ENCODE data around the gene CTIF.

DNA sequence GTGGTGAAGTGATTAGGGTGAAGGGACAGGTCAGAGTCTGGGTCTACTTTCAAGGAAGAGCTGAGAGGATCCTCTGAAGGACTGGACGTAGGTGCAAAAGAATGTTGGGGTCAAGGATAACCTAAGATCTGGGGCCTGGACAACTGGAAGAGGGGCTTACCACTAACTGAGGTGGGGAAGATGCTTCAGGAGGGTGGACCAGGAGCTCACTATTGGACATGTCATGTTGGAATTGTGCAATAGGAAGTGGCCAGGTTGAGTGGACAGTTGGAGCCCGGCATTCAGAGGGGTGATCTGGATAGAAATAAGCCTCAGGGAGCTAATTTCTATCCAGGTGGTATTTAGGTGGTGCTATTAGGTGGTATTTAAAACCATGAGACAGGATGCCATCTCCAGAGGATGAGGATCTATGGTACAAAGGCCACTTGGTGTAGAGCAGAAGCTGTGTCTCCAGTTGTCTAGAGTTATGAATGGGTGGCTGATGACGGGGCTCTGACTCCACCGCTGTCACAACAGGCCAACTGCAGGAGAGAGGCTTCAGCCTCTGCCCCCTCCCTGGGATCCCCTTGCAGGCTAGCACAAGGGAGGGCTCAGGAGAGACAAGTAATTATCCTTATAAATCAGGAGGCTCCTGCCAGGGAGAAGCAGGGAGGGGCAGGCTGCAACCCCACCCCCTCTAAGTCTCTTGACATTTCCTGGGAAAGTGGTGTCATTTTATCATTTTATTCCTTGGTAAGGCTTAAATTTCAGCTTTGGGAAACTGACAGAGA, 254.0 kb downstream of the CTIF start:
- no peak for TF ChIP-seq POLR2AphosphoS5 (IDR thresholded peaks at IDR 0.05; ENCODE audit: low read depth, low read length)
- TF ChIP-seq POLR2A (IDR thresholded peaks at IDR 0.05; ENCODE audit: low read depth, low read length) = no peak
